ENCODE data around the gene IL36A.

Gene IL36A

DNA sequence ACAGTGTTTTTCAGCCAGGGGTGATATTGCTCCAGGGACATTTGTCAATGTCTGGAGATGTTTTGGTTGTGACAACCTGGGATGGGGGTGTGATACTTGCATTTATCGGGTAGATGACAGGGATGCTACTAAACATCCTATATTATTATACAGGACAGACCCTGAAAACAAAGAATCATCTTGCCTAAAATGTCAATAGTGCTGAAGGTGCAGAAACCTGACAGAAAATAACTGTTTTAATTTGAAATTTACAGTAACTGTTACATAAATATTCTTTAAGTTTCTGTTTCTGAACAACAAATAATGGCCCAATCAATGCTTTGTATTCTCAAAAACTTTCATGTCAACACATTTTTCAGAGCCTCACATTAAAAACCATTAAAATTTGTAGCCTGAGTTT, 2.0 kb downstream of the IL36A start (continued):
- TF ChIP-seq ZNF37A (tag by site-specific recombination; IDR thresholded peaks at IDR 0.05) (no peak), ZNF10 (tag by site-specific recombination; IDR thresholded peaks at IDR 0.05) (no peak), ZNF350 (tag by site-specific recombination; IDR thresholded peaks at IDR 0.05) (no peak), GLI4 (tag by site-specific recombination; IDR thresholded peaks at IDR 0.05) (no peak), ZFP3 (tag by site-specific recombination; IDR thresholded peaks at IDR 0.05; ENCODE audit: low read depth) (no peak)
- TF ChIP-seq, protein P1, sequence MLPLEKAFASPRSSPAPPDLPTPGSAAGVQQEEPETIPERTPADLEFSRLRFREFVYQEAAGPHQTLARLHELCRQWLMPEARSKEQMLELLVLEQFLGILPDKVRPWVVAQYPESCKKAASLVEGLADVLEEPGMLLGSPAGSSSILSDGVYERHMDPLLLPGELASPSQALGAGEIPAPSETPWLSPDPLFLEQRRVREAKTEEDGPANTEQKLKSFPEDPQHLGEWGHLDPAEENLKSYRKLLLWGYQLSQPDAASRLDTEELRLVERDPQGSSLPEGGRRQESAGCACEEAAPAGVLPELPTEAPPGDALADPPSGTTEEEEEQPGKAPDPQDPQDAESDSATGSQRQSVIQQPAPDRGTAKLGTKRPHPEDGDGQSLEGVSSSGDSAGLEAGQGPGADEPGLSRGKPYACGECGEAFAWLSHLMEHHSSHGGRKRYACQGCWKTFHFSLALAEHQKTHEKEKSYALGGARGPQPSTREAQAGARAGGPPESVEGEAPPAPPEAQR (tag by site-specific recombination; IDR thresholded peaks at IDR 0.05), result no peak

DNA sequence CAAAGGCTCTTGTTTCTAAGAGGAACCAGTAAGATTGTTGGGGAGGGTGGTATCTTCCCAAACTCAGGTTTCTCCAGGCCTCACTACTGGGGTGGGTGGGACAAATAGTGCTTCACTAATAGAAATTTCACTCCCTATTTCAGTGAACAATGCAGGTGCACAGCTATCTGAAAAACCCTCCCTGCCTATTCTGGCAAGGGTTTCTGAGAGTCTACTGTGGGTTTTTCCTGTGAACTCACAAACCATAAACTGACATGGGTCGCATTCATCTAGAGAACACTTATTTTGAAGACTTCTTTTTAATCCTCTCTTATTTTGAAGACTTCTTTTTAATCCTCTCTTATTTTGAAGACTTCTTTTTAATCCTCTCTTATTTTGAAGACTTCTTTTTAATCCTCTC, 4.4 kb downstream of the IL36A start:
- H3K4me3 ChIP-seq (ENCODE audit: low read depth, low read length), result no peak overlapping the region
- H3K27ac ChIP-seq (ENCODE audit: extremely low read depth, low read depth, low read length), result no peak overlapping the region
- ChIA-PET POLR2A (no interaction called here), CTCF (no interaction called here)
- no peaks in the 10 kb centered on the region for H3K4me1 ChIP-seq (ENCODE audit: control insufficient read depth, insufficient read depth, low read length)
- H3K36me3 ChIP-seq (ENCODE audit: control insufficient read depth in 2 of 2, insufficient read depth in 1 of 2, low read length in 2 of 2), result no peaks in the 10 kb centered on the region
- no peaks in the 10 kb centered on the region for H3K9me3 ChIP-seq (ENCODE audit: control insufficient read depth, insufficient read depth, low read depth, low read length)
- TF ChIP-seq SETDB1 (IDR thresholded peaks at IDR 0.05; ENCODE audit: insufficient read length, low read length), result no peak
- TF ChIP-seq BCL11B (tag by site-specific recombination; IDR thresholded peaks at IDR 0.05; ENCODE audit: low read depth), result no peak
- no peak for TF ChIP-seq YY2 (tag by site-specific recombination; IDR thresholded peaks at IDR 0.05)
- TF ChIP-seq MZF1 (tag by site-specific recombination; IDR thresholded peaks at IDR 0.05; ENCODE audit: borderline replicate concordance), result no peak
- TF ChIP-seq BCL11A (tag by site-specific recombination; IDR thresholded peaks at IDR 0.05; ENCODE audit: low read depth), result no peak
- TF ChIP-seq, protein P2, sequence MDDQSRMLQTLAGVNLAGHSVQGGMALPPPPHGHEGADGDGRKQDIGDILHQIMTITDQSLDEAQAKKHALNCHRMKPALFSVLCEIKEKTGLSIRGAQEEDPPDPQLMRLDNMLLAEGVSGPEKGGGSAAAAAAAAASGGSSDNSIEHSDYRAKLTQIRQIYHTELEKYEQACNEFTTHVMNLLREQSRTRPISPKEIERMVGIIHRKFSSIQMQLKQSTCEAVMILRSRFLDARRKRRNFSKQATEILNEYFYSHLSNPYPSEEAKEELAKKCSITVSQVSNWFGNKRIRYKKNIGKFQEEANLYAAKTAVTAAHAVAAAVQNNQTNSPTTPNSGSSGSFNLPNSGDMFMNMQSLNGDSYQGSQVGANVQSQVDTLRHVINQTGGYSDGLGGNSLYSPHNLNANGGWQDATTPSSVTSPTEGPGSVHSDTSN (CRISPR knock-in tag; IDR thresholded peaks at IDR 0.05), result no peak
- no peak for TF ChIP-seq ZNF26 (tag by site-specific recombination; IDR thresholded peaks at IDR 0.05)

DNA sequence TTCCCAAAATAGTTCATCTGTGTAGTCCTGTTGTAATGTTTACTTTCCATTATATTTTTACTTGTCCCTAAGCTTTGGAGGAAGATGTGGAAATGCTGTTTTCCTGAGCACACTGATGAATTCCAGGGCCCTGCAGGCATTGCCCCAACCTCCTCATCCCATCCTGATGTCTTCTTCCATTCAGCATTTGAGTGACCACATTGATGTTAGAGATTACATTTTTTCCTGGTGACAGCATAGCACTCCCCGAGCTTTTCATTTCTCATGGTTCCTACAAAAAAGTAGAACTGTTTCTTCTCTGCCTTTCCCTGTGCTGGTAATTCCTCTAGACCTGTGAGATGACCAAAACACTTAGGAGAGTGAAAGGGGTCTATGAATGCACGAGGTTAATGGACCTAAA, 4.8 kb downstream of the IL36A start:
- no peaks in the 10 kb centered on the region for H3K4me1 ChIP-seq (ENCODE audit: control insufficient read depth, insufficient read depth, low read length)
- CTCF ChIA-PET, result no interaction called here
- no peak overlapping the region for H3K4me3 ChIP-seq (ENCODE audit: low read depth, low read length)
- no peaks in the 10 kb centered on the region for H3K9me3 ChIP-seq (ENCODE audit: control insufficient read depth, insufficient read depth, low read depth, low read length)
- no peaks in the 10 kb centered on the region for H3K36me3 ChIP-seq (ENCODE audit: control insufficient read depth in 2 of 2, insufficient read depth in 1 of 2, low read length in 2 of 2)
- H3K27ac ChIP-seq (ENCODE audit: extremely low read depth, low read depth, low read length), result no peak overlapping the region
- POLR2A ChIA-PET, result no interaction called here
- no peak for TF ChIP-seq ZNF488 (tag by site-specific recombination; IDR thresholded peaks at IDR 0.05)
- no peak for TF ChIP-seq ZNF837 (tag by site-specific recombination; IDR thresholded peaks at IDR 0.05)
- TF ChIP-seq ZBTB48 (tag by site-specific recombination; IDR thresholded peaks at IDR 0.05), result no peak
- no peak for TF ChIP-seq FEZF1 (tag by site-specific recombination; IDR thresholded peaks at IDR 0.05)
- TF ChIP-seq ZNF174 (tag by site-specific recombination; IDR thresholded peaks at IDR 0.05), result no peak
- no peak for TF ChIP-seq ZNF561 (tag by site-specific recombination; IDR thresholded peaks at IDR 0.05; ENCODE audit: borderline replicate concordance)
- TF ChIP-seq YY2 (tag by site-specific recombination; IDR thresholded peaks at IDR 0.05), result no peak
- TF ChIP-seq ZNF664 (tag by site-specific recombination; IDR thresholded peaks at IDR 0.05), result no peak
- TF ChIP-seq ZBTB26 (tag by site-specific recombination; optimal IDR thresholded peaks at IDR 0.05), result no peak
- TF ChIP-seq ZNF132 (tag by site-specific recombination; IDR thresholded peaks at IDR 0.05; ENCODE audit: borderline replicate concordance), result no peak
- TF ChIP-seq ZXDB (tag by site-specific recombination; IDR thresholded peaks at IDR 0.05), result no peak
- TF ChIP-seq ZNF777 (tag by site-specific recombination; IDR thresholded peaks at IDR 0.05; ENCODE audit: borderline replicate concordance), result no peak
- no peak for TF ChIP-seq HOXD13 (CRISPR knock-in tag; IDR thresholded peaks at IDR 0.05; ENCODE audit: borderline replicate concordance)
- TF ChIP-seq, protein P3, sequence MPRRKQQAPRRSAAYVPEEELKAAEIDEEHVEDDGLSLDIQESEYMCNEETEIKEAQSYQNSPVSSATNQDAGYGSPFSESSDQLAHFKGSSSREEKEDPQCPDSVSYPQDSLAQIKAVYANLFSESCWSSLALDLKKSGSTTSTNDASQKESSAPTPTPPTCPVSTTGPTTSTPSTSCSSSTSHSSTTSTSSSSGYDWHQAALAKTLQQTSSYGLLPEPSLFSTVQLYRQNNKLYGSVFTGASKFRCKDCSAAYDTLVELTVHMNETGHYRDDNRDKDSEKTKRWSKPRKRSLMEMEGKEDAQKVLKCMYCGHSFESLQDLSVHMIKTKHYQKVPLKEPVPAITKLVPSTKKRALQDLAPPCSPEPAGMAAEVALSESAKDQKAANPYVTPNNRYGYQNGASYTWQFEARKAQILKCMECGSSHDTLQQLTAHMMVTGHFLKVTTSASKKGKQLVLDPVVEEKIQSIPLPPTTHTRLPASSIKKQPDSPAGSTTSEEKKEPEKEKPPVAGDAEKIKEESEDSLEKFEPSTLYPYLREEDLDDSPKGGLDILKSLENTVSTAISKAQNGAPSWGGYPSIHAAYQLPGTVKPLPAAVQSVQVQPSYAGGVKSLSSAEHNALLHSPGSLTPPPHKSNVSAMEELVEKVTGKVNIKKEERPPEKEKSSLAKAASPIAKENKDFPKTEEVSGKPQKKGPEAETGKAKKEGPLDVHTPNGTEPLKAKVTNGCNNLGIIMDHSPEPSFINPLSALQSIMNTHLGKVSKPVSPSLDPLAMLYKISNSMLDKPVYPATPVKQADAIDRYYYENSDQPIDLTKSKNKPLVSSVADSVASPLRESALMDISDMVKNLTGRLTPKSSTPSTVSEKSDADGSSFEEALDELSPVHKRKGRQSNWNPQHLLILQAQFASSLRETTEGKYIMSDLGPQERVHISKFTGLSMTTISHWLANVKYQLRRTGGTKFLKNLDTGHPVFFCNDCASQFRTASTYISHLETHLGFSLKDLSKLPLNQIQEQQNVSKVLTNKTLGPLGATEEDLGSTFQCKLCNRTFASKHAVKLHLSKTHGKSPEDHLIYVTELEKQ (tag by site-specific recombination; IDR thresholded peaks at IDR 0.05; ENCODE audit: borderline replicate concordance), result no peak
